Measurements from ENCODE around the gene OR4K13.
A peak's percentile ranks its signal among the peaks of the same experiment; 100 is the strongest.

The OR4K13 gene, protein sequence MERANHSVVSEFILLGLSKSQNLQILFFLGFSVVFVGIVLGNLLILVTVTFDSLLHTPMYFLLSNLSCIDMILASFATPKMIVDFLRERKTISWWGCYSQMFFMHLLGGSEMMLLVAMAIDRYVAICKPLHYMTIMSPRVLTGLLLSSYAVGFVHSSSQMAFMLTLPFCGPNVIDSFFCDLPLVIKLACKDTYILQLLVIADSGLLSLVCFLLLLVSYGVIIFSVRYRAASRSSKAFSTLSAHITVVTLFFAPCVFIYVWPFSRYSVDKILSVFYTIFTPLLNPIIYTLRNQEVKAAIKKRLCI

DNA sequence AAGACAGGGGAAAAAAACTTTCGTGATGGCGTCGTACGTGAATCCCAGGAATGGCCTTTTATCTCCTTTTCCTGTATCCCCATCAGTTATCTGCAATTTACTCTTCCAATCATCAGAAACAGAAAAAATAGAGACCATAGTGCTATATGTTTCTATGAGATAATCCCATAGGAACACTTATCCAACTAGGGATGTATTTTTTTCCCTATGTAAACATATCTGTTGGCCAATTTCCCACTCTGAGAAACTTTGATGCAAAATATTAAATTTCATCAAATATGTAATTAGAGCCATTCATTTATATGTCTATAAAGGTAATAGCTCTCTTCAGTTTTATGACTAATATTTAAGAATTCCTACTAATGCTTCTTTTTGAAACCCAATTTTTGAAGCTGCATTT lies at the start of gene OR4K13:
Gene OR4K13 (minus strand): TSS at position 101 of the 400 bp plus-strand sequence. CDS start 1,280 bp downstream, outside the sequence.
- no peak for DNase-seq

DNA sequence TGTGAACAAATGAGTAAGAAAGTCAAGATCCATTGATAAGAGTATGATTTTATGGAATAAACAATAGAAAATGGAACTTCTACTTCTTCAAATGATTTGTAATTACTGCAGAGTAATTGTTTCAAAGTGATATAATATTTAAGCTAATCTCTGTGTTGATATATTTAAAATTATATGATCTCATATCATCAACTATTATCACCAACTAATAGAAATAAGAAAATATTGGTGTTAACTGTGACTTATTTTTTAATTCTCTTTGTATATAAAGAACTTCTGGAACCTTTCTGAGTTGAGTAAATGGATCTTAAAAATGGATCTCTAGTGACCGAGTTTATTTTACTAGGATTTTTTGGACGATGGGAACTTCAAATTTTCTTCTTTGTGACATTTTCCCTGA lies 23.9 kb upstream of the OR4K13 start, which contains the start of gene OR4L1:
Gene OR4L1 (plus strand): TSS at position 301 of the 400 bp plus-strand sequence. CDS start 0 bp downstream, at position 301.
- DNase-seq = no peak

DNA sequence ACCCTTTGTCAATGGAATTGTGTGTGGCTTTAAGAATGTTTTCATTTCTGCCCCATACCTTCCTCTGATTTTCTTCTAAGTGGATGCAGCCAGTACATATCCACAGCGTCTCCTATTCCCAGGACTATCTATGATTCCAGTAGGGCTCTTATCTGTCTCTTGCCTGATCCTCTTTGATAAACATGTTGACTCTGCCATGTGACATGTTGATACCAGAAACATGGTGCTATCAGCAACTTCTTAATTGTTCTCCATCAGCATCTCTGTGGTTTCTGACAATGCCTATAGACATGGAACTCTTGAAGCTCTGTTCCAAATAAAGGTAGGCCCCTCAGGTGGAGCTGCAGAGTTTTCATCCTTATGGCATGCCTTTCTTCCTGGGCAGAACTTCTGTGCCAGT lies 12.4 kb upstream of the OR4K13 start:
- no peak for DNase-seq

DNA sequence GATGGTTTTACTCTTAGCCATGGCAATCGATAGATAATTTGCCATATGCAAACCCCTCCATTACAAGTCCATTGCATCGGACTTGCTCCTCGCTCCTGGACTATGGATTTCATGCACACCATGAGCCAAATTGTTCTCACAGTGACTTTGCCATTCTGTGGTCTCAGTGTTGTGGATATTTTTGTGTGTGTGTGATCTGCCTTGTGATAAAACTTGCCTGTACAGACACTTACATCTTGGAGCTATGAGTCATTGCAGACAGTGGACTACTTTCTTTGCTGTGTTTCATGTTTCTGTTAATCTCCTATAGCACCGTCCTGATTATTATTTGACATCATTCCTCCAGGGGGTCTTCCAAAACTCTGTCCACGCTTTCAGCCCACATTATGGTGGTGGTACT lies 8.4 kb upstream of the OR4K13 start:
- DNase-seq = no peak

DNA sequence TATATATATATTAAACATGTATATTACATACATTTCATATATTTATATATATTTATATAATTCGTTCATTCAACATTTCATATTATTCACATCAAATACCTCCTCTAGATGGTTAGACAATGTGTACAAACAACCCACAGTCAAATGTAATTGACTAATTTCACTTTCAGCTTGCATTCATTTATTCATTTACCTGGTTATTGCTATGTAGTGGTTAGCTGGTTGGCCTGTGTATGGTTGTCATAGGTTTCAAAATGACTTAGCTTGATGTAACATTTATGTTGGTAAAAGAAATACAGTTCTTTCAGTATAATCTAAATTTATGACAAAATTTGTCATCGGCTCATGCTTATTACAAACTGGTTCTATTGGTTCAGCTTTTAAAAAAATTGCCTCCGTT lies 389 bp downstream of the OR4K13 start:
- no peak for DNase-seq

DNA sequence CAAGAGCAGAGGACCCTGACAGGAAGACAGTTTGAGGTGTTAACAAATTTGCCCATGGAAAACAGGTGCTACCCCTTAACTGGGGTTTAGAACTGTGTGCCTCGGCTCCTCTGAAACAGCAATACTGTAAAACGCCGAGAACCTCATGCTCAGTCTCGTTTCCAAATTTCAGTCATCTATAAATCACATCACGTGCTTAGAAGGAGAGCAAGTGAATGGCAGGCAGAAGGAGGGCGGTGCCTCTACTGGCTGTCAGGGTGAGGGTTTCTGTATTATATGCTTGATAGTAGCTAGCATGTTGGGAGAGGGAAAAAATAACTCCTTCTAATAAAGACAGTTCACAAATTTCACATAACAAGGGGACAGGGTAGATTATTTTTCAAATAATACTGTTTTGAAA lies 4.8 kb downstream of the OR4K13 start:
- DNase-seq = no peak

DNA sequence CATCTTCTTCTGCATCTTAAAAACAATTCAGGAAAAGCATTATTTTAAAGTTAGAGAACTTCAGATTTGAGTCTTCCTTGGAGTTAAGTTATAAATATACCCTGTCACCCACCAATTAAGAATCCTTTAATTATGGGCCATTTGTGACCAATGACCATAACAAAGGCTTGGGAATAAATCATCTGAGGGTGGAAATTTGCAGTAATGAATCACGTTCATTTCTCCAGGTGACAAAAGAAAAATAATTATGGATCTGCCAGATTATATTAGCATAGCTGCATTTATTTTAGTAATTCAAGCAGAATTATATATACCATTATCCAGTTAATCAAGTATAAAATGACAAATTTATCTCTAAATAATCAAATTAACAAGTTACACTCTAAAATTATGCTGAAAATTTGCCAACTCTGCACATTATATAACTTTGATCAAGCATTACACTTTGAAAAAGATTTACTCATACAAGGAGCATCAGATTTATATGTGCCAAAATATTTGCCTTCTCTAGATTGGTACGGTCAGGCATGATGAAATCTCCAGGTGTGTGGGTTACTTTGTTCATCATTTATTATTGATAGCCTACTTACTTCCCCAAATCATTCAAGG lies 16.5 kb downstream of the OR4K13 start, which contains the start of gene OR4K14:
Gene OR4K14 (minus strand): TSS at position 51 of the 609 bp plus-strand sequence. CDS start 4,114 bp downstream, outside the sequence.
- no peak for DNase-seq

DNA sequence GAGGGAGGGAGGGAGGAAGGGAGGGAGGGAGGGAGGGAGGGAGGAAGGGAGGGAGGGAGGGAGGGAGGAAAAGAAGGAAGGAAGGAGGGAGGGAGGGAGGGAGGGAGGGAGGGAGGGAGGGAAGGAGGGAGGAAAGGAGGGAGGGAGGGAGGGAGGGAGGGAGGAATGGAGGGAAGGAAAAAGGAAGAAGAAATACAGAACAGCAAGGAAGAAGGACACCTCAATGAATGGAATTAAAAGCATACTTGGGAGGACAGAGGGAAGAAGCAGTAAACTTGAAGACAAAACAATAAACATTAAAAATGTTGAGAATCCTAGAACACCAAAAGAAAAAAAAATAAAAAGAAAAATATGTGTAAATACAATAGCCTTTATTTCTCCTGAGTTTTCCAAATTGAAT lies 27.7 kb downstream of the OR4K13 start:
- DNase-seq = no peak

DNA sequence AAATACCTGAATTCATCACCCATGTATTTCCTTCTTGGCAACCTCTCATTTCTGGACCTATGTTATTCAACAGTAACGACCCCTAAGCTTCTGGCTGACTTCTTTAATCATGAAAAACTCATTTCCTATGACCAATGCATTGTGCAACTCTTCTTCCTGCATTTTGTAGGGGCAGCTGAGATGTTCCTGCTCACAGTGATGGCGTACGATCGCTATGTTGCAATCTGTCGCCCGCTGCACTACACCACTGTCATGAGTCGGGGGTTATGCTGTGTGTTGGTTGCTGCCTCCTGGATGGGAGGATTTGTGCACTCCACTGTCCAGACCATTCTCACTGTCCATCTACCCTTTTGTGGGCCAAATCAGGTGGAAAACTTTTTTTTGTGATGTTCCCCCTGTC lies 33.5 kb downstream of the OR4K13 start:
- peak; percentile 17 to 30 for DNase-seq

DNA sequence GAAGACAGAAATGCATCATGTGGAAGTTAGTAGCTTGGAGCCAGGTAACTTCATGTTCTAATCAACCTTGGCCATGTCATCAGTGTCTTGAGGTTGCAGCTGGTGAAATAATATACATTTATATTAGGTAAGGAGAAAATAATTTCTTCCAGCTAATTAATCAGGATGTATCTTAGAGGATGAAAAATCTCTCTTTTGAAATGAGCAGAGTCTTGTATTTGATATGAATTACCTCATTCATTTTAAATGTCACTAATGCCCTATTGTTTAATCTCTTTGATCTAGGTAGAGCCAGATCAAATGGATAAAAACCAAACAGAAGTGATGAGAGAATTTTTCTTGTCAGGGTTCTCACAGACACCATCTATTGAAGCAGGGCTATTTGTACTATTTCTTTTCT lies 34.0 kb downstream of the OR4K13 start, which contains the start of gene OR4Q2:
Gene OR4Q2 (plus strand): TSS at position 301 of the 400 bp plus-strand sequence.
- DNase-seq = no peak

DNA sequence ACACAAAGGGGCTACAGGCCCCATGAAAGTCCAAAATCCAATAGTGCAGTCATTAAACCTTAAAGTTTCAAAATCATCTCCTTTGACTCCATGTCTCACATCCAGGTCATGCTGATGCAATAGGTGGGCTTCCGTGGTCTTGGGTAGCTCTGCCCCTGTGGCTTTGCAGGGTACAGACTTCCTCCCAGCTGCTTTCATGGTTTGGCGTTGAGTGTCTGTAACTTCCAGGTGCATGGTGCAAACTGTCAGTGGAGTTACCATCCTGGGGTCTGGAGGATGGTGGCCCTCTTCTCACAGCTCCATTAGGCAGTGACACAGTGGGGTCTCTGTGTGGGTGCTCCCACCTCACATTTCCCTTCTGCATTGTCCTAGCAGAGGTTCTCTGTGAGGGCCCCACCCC lies 42.4 kb downstream of the OR4K13 start:
- no peak for DNase-seq
